Stimulated activated CD4-positive, alpha-beta T cell treated with anti-CD3 and anti-CD28 coated beads, Interleukin-4, amount 100 ng/mL, for 48 hours (primary cell): Measurements from ENCODE around the gene TSPAN15.

Experiments
- DNase-seq, 2 donors: peaks; one replicate each; pipeline ENCODE4 v3.0.0-alpha.2; 2020; ENCODE audit warnings: low read depth in 2 of 2

Gene TSPAN15

GRCh38 chr10:69417542-69417941, 33.7 kb upstream of the TSPAN15 start:
- DNase-seq = no peak

- no peak for DNase-seq
Observed at GRCh38 chr10:69418052-69418752, 33.1 kb upstream of the TSPAN15 start.

- no peak for DNase-seq
Observed at GRCh38 chr10:69419096-69419743, 32.0 kb upstream of the TSPAN15 start.

GRCh38 chr10:69419744-69420126, 31.5 kb upstream of the TSPAN15 start:
- no peak for DNase-seq

- no peak for DNase-seq
Observed at GRCh38 chr10:69421611-69422308, 29.5 kb upstream of the TSPAN15 start.

- no peak for DNase-seq
Observed at GRCh38 chr10:69422676-69423075, 28.6 kb upstream of the TSPAN15 start.

- no peak for DNase-seq
Observed at GRCh38 chr10:69425041-69425440, 26.2 kb upstream of the TSPAN15 start.

- DNase-seq = no peak
Observed at GRCh38 chr10:69425511-69426298, 25.6 kb upstream of the TSPAN15 start.

GRCh38 chr10:69426376-69426727, 24.9 kb upstream of the TSPAN15 start:
- DNase-seq = no peak

- DNase-seq = no peak
Observed at GRCh38 chr10:69428165-69428564, 23.1 kb upstream of the TSPAN15 start.

GRCh38 chr10:69434169-69434568, 17.1 kb upstream of the TSPAN15 start:
- no peak for DNase-seq

- DNase-seq = no peak
Observed at GRCh38 chr10:69434926-69435325, 16.3 kb upstream of the TSPAN15 start.

GRCh38 chr10:69435966-69436520, 15.2 kb upstream of the TSPAN15 start:
- DNase-seq = no peak

- no peak for DNase-seq
Observed at GRCh38 chr10:69437321-69438259, 13.7 kb upstream of the TSPAN15 start.

- DNase-seq = no peak
Observed at GRCh38 chr10:69438536-69439349, 12.5 kb upstream of the TSPAN15 start.

- no peak for DNase-seq
Observed at GRCh38 chr10:69439350-69439739, 11.9 kb upstream of the TSPAN15 start.

GRCh38 chr10:69439813-69440506, 11.3 kb upstream of the TSPAN15 start:
- no peak for DNase-seq

- no peak for DNase-seq
Observed at GRCh38 chr10:69443354-69443753, 7.9 kb upstream of the TSPAN15 start.

- no peak for DNase-seq
Observed at GRCh38 chr10:69445041-69445440, 6.2 kb upstream of the TSPAN15 start.
